ENCODE data around the gene SLC1A1. TPM values are rescaled to one million over a fixed set of nuclear protein-coding genes. Genes with fewer than 3 reads are reported as not detected.

SLC1A1 gene
- total RNA-seq, 1 donor from 2014 or later = not detected

DNA sequence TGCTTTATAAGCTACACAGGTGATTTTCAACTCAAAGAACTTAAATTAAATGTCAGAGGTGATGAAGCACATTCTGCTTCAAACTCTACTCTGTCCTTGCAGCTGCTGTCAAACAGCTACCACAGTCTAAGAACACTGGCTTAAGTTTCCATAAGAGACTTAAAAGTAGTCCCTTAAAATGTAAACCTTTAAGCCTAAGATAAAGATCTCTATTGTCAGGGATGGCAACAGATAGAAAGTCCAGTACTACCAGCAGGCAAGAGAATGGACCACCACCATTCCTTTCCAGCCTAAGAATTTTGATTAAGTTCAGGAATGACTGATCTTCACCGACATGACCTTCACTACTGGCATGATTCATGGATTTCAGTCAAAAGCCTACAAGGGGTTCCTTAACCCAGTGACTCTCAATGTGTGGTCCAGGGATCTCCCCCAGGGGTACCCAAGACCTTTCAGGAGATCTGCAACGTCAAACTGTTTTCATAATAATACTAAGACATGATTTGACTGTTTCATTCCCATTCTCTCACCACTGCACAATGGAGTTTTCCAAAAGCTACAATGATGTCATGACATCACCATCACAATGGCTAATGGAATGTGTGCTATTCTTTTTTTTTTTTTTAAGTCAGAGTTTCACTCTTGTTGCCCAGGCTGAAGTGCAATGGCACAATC is 130.8 kb downstream of the SLC1A1 start:
- H3K9me3 Mint-ChIP-seq = no peaks in the 10 kb centered on the region
- H3K4me1 Mint-ChIP-seq (ENCODE audit: low read depth) = peaks cover 15% of the 10 kb centered on the region
- no peak for DNase-seq (ENCODE audit: low spot score)
- no peak overlapping the region for H3K4me3 Mint-ChIP-seq (ENCODE audit: low read depth)
- H3K27me3 Mint-ChIP-seq (ENCODE audit: low read depth) = peaks cover 4% of the 10 kb centered on the region
- intact Hi-C loops (cut with micrococcal nuclease) = no loop called here
- H3K36me3 Mint-ChIP-seq (ENCODE audit: low read depth) = no peaks in the 10 kb centered on the region
- no peak overlapping the region for H3K27ac Mint-ChIP-seq

DNA sequence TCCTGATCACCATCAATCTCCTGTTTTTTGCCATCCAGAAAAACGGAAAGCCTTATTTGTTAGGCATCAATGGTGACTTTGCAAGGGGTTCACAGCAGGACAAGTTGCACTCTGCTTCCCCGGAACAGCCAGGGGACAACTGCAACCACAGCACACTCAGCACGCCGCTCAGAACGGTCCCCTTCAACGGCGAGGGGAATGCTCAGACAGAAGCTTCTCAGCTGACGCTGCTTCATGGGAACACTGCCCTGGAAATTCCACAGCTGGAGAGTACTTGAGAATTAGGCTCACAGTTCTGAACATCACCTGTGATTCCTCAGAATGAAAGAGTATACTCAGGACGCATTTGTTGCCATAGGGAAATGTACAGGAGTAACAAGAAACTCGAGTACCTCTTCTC is 131.7 kb downstream of the SLC1A1 start:
- no peaks in the 10 kb centered on the region for H3K36me3 Mint-ChIP-seq (ENCODE audit: low read depth)
- peaks cover 15% of the 10 kb centered on the region for H3K4me1 Mint-ChIP-seq (ENCODE audit: low read depth)
- H3K4me3 Mint-ChIP-seq (ENCODE audit: low read depth) = no peak overlapping the region

DNA sequence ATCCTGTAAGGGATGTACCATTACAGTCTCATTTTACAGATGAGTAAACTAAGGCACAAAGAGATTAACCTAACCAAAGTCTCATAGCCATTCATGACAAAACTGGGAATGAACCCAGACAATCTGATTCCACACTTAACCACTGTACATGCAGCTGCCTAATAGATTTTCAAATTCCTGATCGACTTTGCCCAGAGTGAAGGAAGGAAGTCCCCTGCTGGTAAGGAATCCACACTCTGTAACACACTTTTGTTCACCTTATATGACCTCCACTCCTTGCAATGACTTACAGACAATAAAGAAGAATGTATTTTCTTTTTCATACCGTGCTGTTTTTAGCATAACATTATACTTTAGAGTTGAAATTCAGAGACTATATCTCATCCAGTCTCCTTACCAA is 140.6 kb downstream of the SLC1A1 start:
- intact Hi-C loops (cut with micrococcal nuclease) = no loop called here
- no peak for DNase-seq (ENCODE audit: low spot score)
- H3K27me3 Mint-ChIP-seq (ENCODE audit: low read depth) = peaks cover 24% of the 10 kb centered on the region
- H3K27ac Mint-ChIP-seq = no peak overlapping the region
- H3K4me1 Mint-ChIP-seq (ENCODE audit: low read depth) = no peaks in the 10 kb centered on the region
- no peaks in the 10 kb centered on the region for H3K9me3 Mint-ChIP-seq
- no peaks in the 10 kb centered on the region for H3K36me3 Mint-ChIP-seq (ENCODE audit: low read depth)
- no peak overlapping the region for H3K4me3 Mint-ChIP-seq (ENCODE audit: low read depth)

More for the DNA sequence above, 131.7 kb downstream of the SLC1A1 start:
- no peak for DNase-seq (ENCODE audit: low spot score)
- intact Hi-C loops (cut with micrococcal nuclease) = no loop called here
- no peak overlapping the region for H3K27ac Mint-ChIP-seq
- peaks cover 10% of the 10 kb centered on the region for H3K27me3 Mint-ChIP-seq (ENCODE audit: low read depth)
- H3K9me3 Mint-ChIP-seq = no peaks in the 10 kb centered on the region

Other genes starting within 250 kb of the SLC1A1 start
- 2.6 and 2.8 TPM in 2 replicates for gene GLIS3, start 190.4 kb upstream of the SLC1A1 start, total RNA-seq
- gene PLPP6, start 171.8 kb downstream of the SLC1A1 start, total RNA-seq = 4.8 and 5.9 TPM in 2 replicates
- gene SPATA6L, start 176.0 kb downstream of the SLC1A1 start, total RNA-seq = 0.21 and 0.68 TPM in 2 replicates
- 10.0 and 10.2 TPM in 2 replicates for gene CDC37L1, start 189.1 kb downstream of the SLC1A1 start, total RNA-seq